ENCODE measurements around the gene ANKDD1B. TPM values are rescaled to one million over a fixed set of nuclear protein-coding genes. Genes with fewer than 3 reads are reported as not detected.
A peak's percentile ranks its signal among the peaks of the same experiment; 100 is the strongest.

The ANKDD1B gene
- total and polyA plus RNA-seq, 10 donors = 0.20 to 1.4 (median 0.40) TPM

DNA sequence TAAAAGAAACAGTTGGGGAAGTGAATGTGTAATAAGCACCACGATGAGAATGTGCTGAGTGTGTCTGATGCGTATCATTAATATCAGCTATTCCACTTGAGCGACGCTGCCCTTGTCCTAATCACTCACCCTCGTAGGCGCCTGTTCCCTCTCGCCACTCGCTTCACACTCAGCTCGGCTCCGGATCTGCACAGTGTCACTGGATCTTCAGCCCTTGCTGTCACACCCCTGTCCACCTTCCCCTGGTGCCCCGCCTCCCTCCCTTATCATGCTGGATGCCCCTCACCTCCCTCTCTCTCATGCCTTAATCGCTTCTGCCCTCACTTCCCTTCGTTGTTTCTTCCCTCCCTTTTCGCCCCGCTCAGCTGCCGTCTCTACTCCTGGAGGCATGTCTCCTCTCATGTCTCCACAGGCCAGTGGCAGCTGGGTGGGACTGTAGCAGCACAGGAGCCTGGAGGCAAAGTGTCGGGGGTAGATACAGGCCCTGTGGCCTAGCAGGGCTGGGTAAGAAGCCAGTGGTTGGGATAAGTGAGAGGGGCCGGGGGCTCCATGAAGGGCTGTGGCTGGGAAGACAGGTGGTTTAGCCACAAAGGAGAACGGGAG, 43.5 kb downstream of the ANKDD1B start:
- no peaks in the 10 kb centered on the region for H3K27me3 ChIP-seq (replicated peaks in 1 of 7)
- TF ChIP-seq POLR2AphosphoS5 (IDR thresholded peaks at IDR 0.05) (no peak), POLR2A (IDR thresholded peaks at IDR 0.05) (no peak), CTCF (IDR thresholded peaks at IDR 0.05 in 8 of 11, conservative IDR thresholded peaks at IDR 0.05 in 3 of 11) (no peak)
- no peaks in the 10 kb centered on the region for H3K36me3 ChIP-seq
- H3K9me3 ChIP-seq = no peaks in the 10 kb centered on the region
- intact Hi-C loops (cut with DNase I; ENCODE audit: low total_unique reads) = no loop called here
- no peak for DNase-seq
- 89 to 94% (median 90%) methylated on average over 19 of the region's 19 CpGs for WGBS, 5 donors
- no peak overlapping the region for H3K27ac ChIP-seq
- peaks cover 0 to 4% (median 0%) of the 10 kb centered on the region in 6 donors for H3K4me1 ChIP-seq
- H3K4me3 ChIP-seq = no peak overlapping the region

DNA sequence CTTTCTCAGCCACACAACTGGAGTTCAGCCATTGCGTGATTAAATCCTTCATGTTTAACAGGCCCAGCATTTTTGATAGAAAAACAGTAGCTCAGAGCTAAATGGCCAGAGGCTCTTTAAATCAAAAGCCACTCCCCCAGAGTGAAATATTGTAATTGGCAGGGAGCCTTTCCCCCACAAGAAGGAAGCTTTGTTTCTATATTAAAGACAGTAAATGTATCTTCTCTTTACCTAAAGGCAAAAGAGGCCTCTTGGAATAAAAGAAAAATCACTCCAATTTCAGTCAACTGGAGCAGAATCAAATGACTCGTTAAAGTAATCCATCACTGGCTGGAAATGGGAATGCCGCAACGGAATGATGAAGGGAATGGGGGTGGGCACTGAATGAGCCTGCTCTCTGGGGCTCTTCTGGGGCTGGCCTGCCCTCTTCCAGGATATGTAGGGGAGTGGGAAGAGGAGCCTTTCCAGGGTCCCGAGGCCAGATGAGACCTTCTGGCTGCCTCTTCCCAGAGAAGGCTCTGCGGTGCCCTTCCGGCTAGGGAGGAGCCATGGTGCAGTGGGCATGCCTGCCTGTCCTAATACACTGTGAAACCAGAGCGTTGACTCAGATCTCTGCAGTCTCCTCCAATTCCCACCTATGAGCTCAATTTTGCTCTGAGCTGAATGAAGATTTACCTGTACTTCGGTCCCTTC, 45.2 kb downstream of the ANKDD1B start:
- Histone ChIP-seq H3K4me3 (peak overlapping the region; percentile 19 to 64 (median 26)), H3K27ac (peak overlapping the region in 6 of 8 donors; percentile 44 to 79 (median 58)), H3K27me3 (replicated peaks in 1 of 7) (no peaks in the 10 kb centered on the region), H3K36me3 (no peaks in the 10 kb centered on the region), H3K4me1 (peaks cover 0 to 4% (median 0%) of the 10 kb centered on the region in 6 donors), H3K9me3 (no peaks in the 10 kb centered on the region)
- TF ChIP-seq CTCF (IDR thresholded peaks at IDR 0.05 in 8 of 11, conservative IDR thresholded peaks at IDR 0.05 in 3 of 11) (no peak), POLR2AphosphoS5 (IDR thresholded peaks at IDR 0.05) (peak in 1 of 3 donors; percentile 15), POLR2A (IDR thresholded peaks at IDR 0.05) (no peak)
- WGBS, 5 donors = 53 to 68% (median 62%) methylated on average over 9 of the region's 9 CpGs
- no peak for DNase-seq
- intact Hi-C loops (cut with DNase I; ENCODE audit: low total_unique reads) = no loop called here

- DNase-seq = no peak
- Histone ChIP-seq H3K9me3 (no peaks in the 10 kb centered on the region), H3K27me3 (replicated peaks in 1 of 7) (no peaks in the 10 kb centered on the region), H3K36me3 (no peaks in the 10 kb centered on the region), H3K27ac (peak overlapping the region in 5 of 8 donors; percentile 39 to 73 (median 51)), H3K4me1 (peaks cover 0 to 4% (median 0%) of the 10 kb centered on the region in 6 donors), H3K4me3 (no peak overlapping the region)
- intact Hi-C loops (cut with DNase I; ENCODE audit: low total_unique reads) = no loop called here
- WGBS, 5 donors = 75 to 88% (median 85%) methylated on average over 3 of the region's 3 CpGs
- TF ChIP-seq POLR2AphosphoS5 (IDR thresholded peaks at IDR 0.05) = no peak
- no peak for TF ChIP-seq POLR2A (IDR thresholded peaks at IDR 0.05)
- TF ChIP-seq CTCF (IDR thresholded peaks at IDR 0.05 in 8 of 11, conservative IDR thresholded peaks at IDR 0.05 in 3 of 11) = no peak
Measured at GRCh38 chr5:75659791-75660450, 48.7 kb downstream of the ANKDD1B start.
